Cardiac muscle cell (in vitro differentiated cells and primary cell): Measurements from ENCODE around the gene NAP1L1. TPM values are rescaled to one million over a fixed set of nuclear protein-coding genes. Genes with fewer than 3 reads are reported as not detected.

Experiments used
- DNase-seq, 2 donors: peaks; one replicate each; pipeline versions ENCODE4 v3.0.0 to v3.0.0-alpha.2; 2010 to 2017; ENCODE audit warnings: low read depth in 1 of 2, low spot score in 1 of 2
- H3K27ac ChIP-seq: fragments of 200-600 bp; sonication (generic); 2 replicates; pipeline ENCODE4 v1.5.1; 2016
- H3K27me3 ChIP-seq: fragments of 200-600 bp; sonication (generic); 2 replicates; pipeline ENCODE4 v1.6.0; 2016; ENCODE audit warnings: control low read depth
- H3K36me3 ChIP-seq: fragments of 200-600 bp; sonication (generic); 2 replicates; pipeline ENCODE4 v1.5.1; 2016; ENCODE audit warnings: control low read depth
- H3K4me1 ChIP-seq: fragments of 200-600 bp; sonication (generic); 2 replicates; pipeline ENCODE4 v1.8.1; 2017; ENCODE audit warnings: low read depth, mild to moderate bottlenecking, mixed run types
- H3K4me3 ChIP-seq: fragments of 200-600 bp; sonication (generic); 2 replicates; pipeline ENCODE4 v1.5.1; 2016; ENCODE audit warnings: mild to moderate bottlenecking
- H3K9me3 ChIP-seq: fragments of 200-600 bp; sonication (generic); 2 replicates; pipeline ENCODE4 v1.5.1; 2017; ENCODE audit warnings: low read depth, mild to moderate bottlenecking, control low read depth
- polyA plus RNA-seq: library from polyadenylated mRNA; unstranded; fragments of >200 nt; fragmentation: Nextera tagmentation; extraction: Ambion mirVana; gene quantifications from 2 replicates; pipeline ENCODE4 v1.2.1, GENCODE V29; 2016
- total RNA-seq: library from RNA; depleted of rRNA; stranded (reverse); fragments of >200 nt; gene quantifications from 2 replicates; pipeline ENCODE4 v1.2.3, GENCODE V29; 2016
- TF ChIP-seq, protein P1 (sequence below): IDR thresholded peaks from 2 replicates; pipeline ENCODE4 v1.5.1; 2012; ENCODE audit warnings: low read depth, mild to moderate bottlenecking, low read length

The NAP1L1 gene
- total and polyA plus RNA-seq, 2 experiments from 2014 or later = 214 to 671 TPM

- DNase-seq = peak in 1 of 2 donors; percentile 29
These were observed 70.5 kb downstream of the NAP1L1 start for GRCh38 chr12:76014007-76014406.

GRCh38 chr12:76013603-76014002 is 70.9 kb downstream of the NAP1L1 start:
- no peak for DNase-seq
- Histone ChIP-seq H3K4me1 (peaks cover 10% of the 10 kb centered on the region), H3K27me3 (no peaks in the 10 kb centered on the region), H3K36me3 (no peaks in the 10 kb centered on the region), H3K4me3 (no peak overlapping the region), H3K9me3 (no peaks in the 10 kb centered on the region), H3K27ac (peak overlapping the region; percentile 49)
- TF ChIP-seq, protein P1, sequence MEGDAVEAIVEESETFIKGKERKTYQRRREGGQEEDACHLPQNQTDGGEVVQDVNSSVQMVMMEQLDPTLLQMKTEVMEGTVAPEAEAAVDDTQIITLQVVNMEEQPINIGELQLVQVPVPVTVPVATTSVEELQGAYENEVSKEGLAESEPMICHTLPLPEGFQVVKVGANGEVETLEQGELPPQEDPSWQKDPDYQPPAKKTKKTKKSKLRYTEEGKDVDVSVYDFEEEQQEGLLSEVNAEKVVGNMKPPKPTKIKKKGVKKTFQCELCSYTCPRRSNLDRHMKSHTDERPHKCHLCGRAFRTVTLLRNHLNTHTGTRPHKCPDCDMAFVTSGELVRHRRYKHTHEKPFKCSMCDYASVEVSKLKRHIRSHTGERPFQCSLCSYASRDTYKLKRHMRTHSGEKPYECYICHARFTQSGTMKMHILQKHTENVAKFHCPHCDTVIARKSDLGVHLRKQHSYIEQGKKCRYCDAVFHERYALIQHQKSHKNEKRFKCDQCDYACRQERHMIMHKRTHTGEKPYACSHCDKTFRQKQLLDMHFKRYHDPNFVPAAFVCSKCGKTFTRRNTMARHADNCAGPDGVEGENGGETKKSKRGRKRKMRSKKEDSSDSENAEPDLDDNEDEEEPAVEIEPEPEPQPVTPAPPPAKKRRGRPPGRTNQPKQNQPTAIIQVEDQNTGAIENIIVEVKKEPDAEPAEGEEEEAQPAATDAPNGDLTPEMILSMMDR = no peak

More at GRCh38 chr12:76014007-76014406, 70.5 kb downstream of the NAP1L1 start:
- Histone ChIP-seq H3K36me3 (no peaks in the 10 kb centered on the region), H3K4me1 (peaks cover 14% of the 10 kb centered on the region), H3K27ac (peak overlapping the region; percentile 49), H3K4me3 (no peak overlapping the region), H3K27me3 (no peaks in the 10 kb centered on the region), H3K9me3 (no peaks in the 10 kb centered on the region)
- TF ChIP-seq, protein P1 = no peak

- no peak overlapping the region for H3K27ac ChIP-seq
- H3K36me3 ChIP-seq = no peaks in the 10 kb centered on the region
- no peak overlapping the region for H3K4me3 ChIP-seq
- H3K9me3 ChIP-seq = no peaks in the 10 kb centered on the region
- no peaks in the 10 kb centered on the region for H3K27me3 ChIP-seq
- TF ChIP-seq, protein P1 = no peak
- peaks cover 6% of the 10 kb centered on the region for H3K4me1 ChIP-seq
- no peak for DNase-seq
These were observed 71.8 kb downstream of the NAP1L1 start for GRCh38 chr12:76012644-76013043.

DNA sequence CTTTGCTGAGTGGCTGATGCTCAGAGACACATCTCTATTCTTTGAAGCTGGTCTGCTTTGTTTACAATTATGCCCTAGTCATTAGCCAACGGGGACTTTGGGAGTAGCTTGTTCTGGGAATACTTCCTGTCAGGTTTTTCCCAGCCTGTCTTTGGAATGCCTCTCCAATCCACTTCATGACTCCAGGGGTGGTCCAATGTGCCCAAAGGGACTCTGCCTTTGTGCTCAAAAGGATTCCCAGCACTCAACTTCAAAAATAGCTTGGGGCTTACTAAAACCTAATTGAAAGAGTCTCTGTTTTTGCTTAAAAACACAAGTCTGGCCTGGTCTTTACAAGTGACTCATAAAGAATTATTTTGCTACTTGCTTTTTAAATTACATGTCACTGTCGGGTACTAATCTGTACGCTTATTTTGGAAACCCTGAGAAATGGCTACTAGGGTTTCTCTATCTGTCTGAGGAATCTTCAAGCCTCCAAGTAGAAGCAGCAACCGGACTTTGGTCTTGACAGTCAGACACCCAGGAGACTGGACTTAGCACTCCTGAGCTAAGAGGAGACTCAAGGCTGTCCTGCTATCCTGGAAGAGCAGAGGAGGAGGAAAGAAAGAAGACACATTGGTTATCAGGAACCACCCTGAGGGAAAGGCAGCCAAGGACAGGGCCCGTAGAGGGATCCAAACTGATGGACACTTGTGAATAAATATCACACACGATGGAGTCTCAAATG is 73.6 kb downstream of the NAP1L1 start:
- no peak for DNase-seq
- no peak overlapping the region for H3K27ac ChIP-seq

GRCh38 chr12:76008428-76008827 is 76.1 kb downstream of the NAP1L1 start:
- Histone ChIP-seq H3K9me3 (no peaks in the 10 kb centered on the region), H3K27me3 (no peaks in the 10 kb centered on the region), H3K4me3 (no peak overlapping the region), H3K36me3 (no peaks in the 10 kb centered on the region), H3K4me1 (no peaks in the 10 kb centered on the region), H3K27ac (no peak overlapping the region)
- TF ChIP-seq, protein P1 = no peak
- DNase-seq = no peak

More for the DNA sequence above, 73.6 kb downstream of the NAP1L1 start:
- Histone ChIP-seq H3K4me3 (no peak overlapping the region), H3K27me3 (no peaks in the 10 kb centered on the region), H3K4me1 (peaks cover 6% of the 10 kb centered on the region), H3K9me3 (no peaks in the 10 kb centered on the region), H3K36me3 (no peaks in the 10 kb centered on the region)
- TF ChIP-seq, protein P1 = no peak
